ENCODE data around the gene PNO1.

PNO1 gene

GRCh38 chr2:68135448-68136320, 22.0 kb upstream of the PNO1 start:
- TF ChIP-seq CTCF (IDR thresholded peaks at IDR 0.05) (no peak), ZFX (IDR thresholded peaks at IDR 0.05; ENCODE audit: borderline replicate concordance) (no peak)
- no peak overlapping the region for H3K27ac ChIP-seq

- TF ChIP-seq CTCF (IDR thresholded peaks at IDR 0.05) (no peak), ZFX (IDR thresholded peaks at IDR 0.05; ENCODE audit: borderline replicate concordance) (no peak)
- H3K27ac ChIP-seq = no peak overlapping the region
Measured at GRCh38 chr2:68141875-68142274, 15.8 kb upstream of the PNO1 start.

- H3K27ac ChIP-seq = no peak overlapping the region
- TF ChIP-seq ZFX (IDR thresholded peaks at IDR 0.05; ENCODE audit: borderline replicate concordance) (no peak), CTCF (IDR thresholded peaks at IDR 0.05) (no peak)
Measured at GRCh38 chr2:68151037-68151436, 6.7 kb upstream of the PNO1 start.

DNA sequence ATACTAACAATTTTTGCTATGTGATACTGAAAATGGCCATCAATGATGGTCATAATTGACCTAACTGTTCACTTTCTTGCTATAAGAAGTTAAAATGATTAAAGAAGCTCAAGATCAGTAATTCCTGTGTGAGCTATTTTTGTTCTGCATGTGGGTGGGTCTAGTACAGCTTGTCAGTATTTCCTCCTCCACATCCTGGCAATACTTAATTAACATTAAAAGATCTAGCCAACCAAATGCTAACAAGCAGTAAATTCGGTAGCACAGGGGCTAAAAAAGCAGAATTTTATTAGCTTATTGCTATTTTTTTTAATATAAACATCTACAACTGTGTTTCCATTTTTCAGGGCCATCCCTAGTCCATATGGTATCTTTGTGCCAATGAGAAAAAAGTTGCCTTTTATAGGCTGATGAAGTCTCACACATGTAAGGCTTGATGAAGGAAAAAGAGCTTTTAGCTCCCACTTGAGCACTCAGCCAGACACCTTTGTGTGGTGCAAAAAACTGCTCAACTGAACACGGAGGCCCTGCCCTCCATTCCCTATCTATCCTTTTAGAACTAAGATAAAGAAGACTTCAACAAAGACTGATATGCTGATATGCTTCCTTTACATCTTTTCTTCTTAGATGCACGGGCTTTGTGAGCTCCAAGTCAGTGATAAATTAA, 4.9 kb upstream of the PNO1 start:
- TF ChIP-seq ZFX (IDR thresholded peaks at IDR 0.05; ENCODE audit: borderline replicate concordance) (no peak), CTCF (IDR thresholded peaks at IDR 0.05) (no peak)

DNA sequence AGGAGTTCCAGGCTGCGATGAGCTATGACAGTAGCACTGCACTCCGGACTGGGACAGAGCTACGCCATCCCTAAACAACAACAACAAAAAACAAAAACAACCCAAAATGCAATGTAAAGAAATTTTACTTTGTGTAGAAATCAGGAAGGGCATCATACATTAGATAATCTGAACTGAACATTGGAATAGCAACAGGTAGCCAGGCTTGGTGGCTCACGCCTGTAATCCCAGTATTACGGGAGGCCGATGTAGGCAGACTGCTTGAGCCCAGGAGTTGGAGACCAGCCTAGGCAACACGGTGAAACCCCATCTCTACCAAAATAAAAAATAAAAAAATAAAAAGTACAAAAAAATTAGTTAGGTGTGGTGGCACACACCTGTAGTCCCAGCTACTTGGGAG, 2.1 kb upstream of the PNO1 start:
- H3K27ac ChIP-seq = no peak overlapping the region
- no peak for TF ChIP-seq CTCF (IDR thresholded peaks at IDR 0.05)
- TF ChIP-seq ZFX (IDR thresholded peaks at IDR 0.05; ENCODE audit: borderline replicate concordance) = no peak

More for the DNA sequence above, 4.9 kb upstream of the PNO1 start:
- no peak overlapping the region for H3K27ac ChIP-seq

DNA sequence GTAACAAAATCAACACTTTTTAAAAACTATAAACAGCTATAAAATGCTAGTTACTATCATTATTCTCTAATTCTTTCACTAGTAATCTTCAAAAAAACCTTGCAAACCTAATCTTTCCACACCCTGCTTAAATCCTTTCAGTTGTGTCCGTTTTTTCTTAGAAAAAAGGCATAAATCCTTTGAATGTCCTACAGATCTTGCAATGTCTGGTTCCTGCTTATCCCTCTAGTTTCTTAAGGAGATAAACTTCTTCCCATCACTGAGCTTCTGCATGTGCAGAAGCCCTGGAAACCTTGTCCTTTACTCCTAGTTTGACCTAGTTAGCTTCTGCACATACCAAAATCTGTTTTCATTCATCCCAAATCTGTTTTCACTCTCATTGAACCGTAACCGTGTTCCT, 1.3 kb upstream of the PNO1 start:
- no peak for TF ChIP-seq ZFX (IDR thresholded peaks at IDR 0.05; ENCODE audit: borderline replicate concordance)
- no peak for TF ChIP-seq CTCF (IDR thresholded peaks at IDR 0.05)
- H3K27ac ChIP-seq = peak overlapping the region; percentile 89; the same call in 1 of the 2 replicates

GRCh38 chr2:68157002-68157401, 686 bp upstream of the PNO1 start:
- H3K27ac ChIP-seq = peak overlapping the region; percentile 89
- TF ChIP-seq ZFX (IDR thresholded peaks at IDR 0.05; ENCODE audit: borderline replicate concordance) (no peak), CTCF (IDR thresholded peaks at IDR 0.05) (no peak)
